ENCODE data around the gene SGMS2. TPM values are rescaled to one million over a fixed set of nuclear protein-coding genes. Genes with fewer than 3 reads are reported as not detected.

Gene SGMS2
- total and polyA plus RNA-seq, 11 donors: 2.6 to 117 (median 29.8) TPM

- no peak for DNase-seq
- intact Hi-C loops (cut with DNase I): no loop called here
- 59 to 75% (median 71%) methylated on average over 3 of the region's 3 CpGs for WGBS, 4 donors
- Histone ChIP-seq H3K9me3 (no peaks in the 10 kb centered on the region), H3K4me1 (no peaks in the 10 kb centered on the region), H3K4me3 (no peak overlapping the region), H3K36me3 (no peaks in the 10 kb centered on the region), H3K27ac (no peak overlapping the region), H3K27me3 (no peaks in the 10 kb centered on the region)
- no peak for ATAC-seq
- no peak for TF ChIP-seq CTCF (IDR thresholded peaks at IDR 0.05)
- no peak for TF ChIP-seq POLR2A (IDR thresholded peaks at IDR 0.05)
These were observed 52.6 kb downstream of the SGMS2 start for GRCh38 chr4:107877361-107877760.

- no peaks in the 10 kb centered on the region for H3K4me1 ChIP-seq
- intact Hi-C loops (cut with DNase I): no loop called here
- no peak overlapping the region for H3K27ac ChIP-seq
- no peak overlapping the region for H3K4me3 ChIP-seq
- TF ChIP-seq CTCF (IDR thresholded peaks at IDR 0.05) (no peak), POLR2A (IDR thresholded peaks at IDR 0.05) (no peak)
- ATAC-seq: no peak
- peaks cover 0 to 3% (median 0%) of the 10 kb centered on the region in 9 donors for H3K36me3 ChIP-seq
- no peaks in the 10 kb centered on the region for H3K27me3 ChIP-seq
- DNase-seq: no peak
- H3K9me3 ChIP-seq: peaks cover 0 to 23% (median 8%) of the 10 kb centered on the region in 12 donors
These were observed 61.1 kb downstream of the SGMS2 start for GRCh38 chr4:107885865-107886264.

- intact Hi-C loops (cut with DNase I): no loop called here
- Histone ChIP-seq H3K27me3 (no peaks in the 10 kb centered on the region), H3K27ac (no peak overlapping the region), H3K36me3 (peaks cover 0 to 3% (median 0%) of the 10 kb centered on the region in 9 donors), H3K4me1 (peaks cover 0 to 3% (median 0%) of the 10 kb centered on the region in 12 donors), H3K9me3 (peaks cover 0 to 23% (median 8%) of the 10 kb centered on the region in 12 donors), H3K4me3 (no peak overlapping the region)
- DNase-seq (no peak), ATAC-seq (no peak)
- WGBS, 4 donors: 37 to 55% (median 47%) methylated on average over 2 of the region's 2 CpGs
- TF ChIP-seq CTCF (IDR thresholded peaks at IDR 0.05) (no peak), POLR2A (IDR thresholded peaks at IDR 0.05) (no peak)
These were observed 63.5 kb downstream of the SGMS2 start for GRCh38 chr4:107888237-107888636.

- no peak for TF ChIP-seq CTCF (IDR thresholded peaks at IDR 0.05)
- no peak for TF ChIP-seq POLR2A (IDR thresholded peaks at IDR 0.05)
These were observed 66.0 kb downstream of the SGMS2 start for GRCh38 chr4:107890779-107891178.

More at GRCh38 chr4:107890779-107891178, 66.0 kb downstream of the SGMS2 start:
- Histone ChIP-seq H3K9me3 (peaks cover 0 to 23% (median 8%) of the 10 kb centered on the region in 12 donors), H3K27me3 (no peaks in the 10 kb centered on the region), H3K36me3 (peaks cover 0 to 3% (median 0%) of the 10 kb centered on the region in 9 donors), H3K4me1 (peaks cover 0 to 16% (median 6%) of the 10 kb centered on the region in 12 donors), H3K4me3 (no peak overlapping the region), H3K27ac (no peak overlapping the region)
- intact Hi-C loops (cut with DNase I): loop anchor here in 2 of 10 donors (10.0 kb wide), 1 partner anchor 66 kb away; the partner anchor contains the start of gene SGMS2 (in 2 of the 2)
- ATAC-seq: no peak
- DNase-seq: no peak
- 89 to 99% (median 93%) methylated on average over 2 of the region's 2 CpGs for WGBS, 4 donors
